ENCODE results near the gene HOXC9. TPM values are rescaled to one million over a fixed set of nuclear protein-coding genes. Genes with fewer than 3 reads are reported as not detected.

The HOXC9 gene
- total and polyA plus RNA-seq, 2 of the 8 experiments (the other 6 are each of a cell fraction or from before 2014, with no cell fraction given): not detected

DNA sequence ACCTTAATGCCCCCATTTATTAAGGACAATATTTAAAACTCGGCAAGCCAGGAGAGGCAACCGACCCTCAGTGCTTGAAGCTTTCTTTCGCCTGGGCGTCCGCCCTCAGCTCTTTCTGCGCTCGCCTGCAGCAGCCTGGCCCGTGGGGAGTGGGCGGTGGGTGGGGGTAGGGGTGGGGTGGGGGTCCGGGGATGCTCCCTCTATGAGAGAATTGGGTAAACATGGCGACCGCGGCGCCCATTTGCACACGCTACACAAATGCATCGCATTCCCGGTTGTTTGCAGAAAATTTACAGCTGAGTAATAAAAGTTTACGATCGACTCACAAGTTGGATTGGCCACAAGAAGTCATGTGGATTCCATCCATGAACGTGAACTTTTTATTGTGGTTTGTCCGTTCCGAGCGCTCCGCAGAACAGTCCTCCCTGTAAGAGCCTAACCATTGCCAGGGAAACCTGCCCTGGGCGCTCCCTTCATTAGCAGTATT lies 16.6 kb downstream of the HOXC9 start:
- Histone ChIP-seq H4K8ac (ENCODE audit: extremely low read depth, insufficient read depth, low read length) (no peak overlapping the region), H3K79me1 (ENCODE audit: low read depth, low read length) (no peaks in the 10 kb centered on the region), H3K56ac (replicated peaks; ENCODE audit: insufficient read length, low read depth, low read length) (no peak overlapping the region), H2AK5ac (ENCODE audit: low read depth, low read length) (no peak overlapping the region), H2BK20ac (ENCODE audit: low read length) (no peak overlapping the region), H3K4ac (replicated peaks; ENCODE audit: insufficient read length, low read depth, low read length) (no peak overlapping the region), H4K5ac (ENCODE audit: insufficient read length, low read depth, low read length) (no peak overlapping the region), H3K14ac (ENCODE audit: insufficient read length) (no peak overlapping the region), H4K91ac (replicated peaks; ENCODE audit: insufficient read length, low read length) (no peak overlapping the region), H4K20me1 (replicated peaks in 1 of 2; ENCODE audit: control insufficient read depth in 1 of 2, insufficient read depth in 2 of 2, low read length in 2 of 2) (peaks cover 4 to 40% of the 10 kb centered on the region in 2 experiments), H3K18ac (ENCODE audit: extremely low read depth, low read length) (no peak overlapping the region; the same call in 1 of the 2 replicates), H2BK5ac (ENCODE audit: low read depth, low read length) (no peak overlapping the region), H2BK15ac (ENCODE audit: low read length) (no peak overlapping the region; the same call in 1 of the 2 replicates), H2AFZ (ENCODE audit: low read length) (no peak overlapping the region), H3K23ac (ENCODE audit: insufficient read length) (no peak overlapping the region), H3K4me3 (ENCODE audit: extremely low read depth in 1 of 4, insufficient read depth in 2 of 4, low read depth in 3 of 4, low read length in 4 of 4) (no peak overlapping the region), H3K79me2 (ENCODE audit: control insufficient read depth in 1 of 2, insufficient read depth in 2 of 2, low read length in 2 of 2) (no peaks in the 10 kb centered on the region), H3K9me3 (ENCODE audit: insufficient read depth in 2 of 2, low read depth in 1 of 2, low read length in 1 of 2) (no peaks in the 10 kb centered on the region), H3K9ac (replicated peaks in 1 of 4; ENCODE audit: extremely low read depth in 1 of 4, low read depth in 3 of 4, low read length in 3 of 4) (no peak overlapping the region), H3K36me3 (ENCODE audit: control insufficient read depth in 2 of 4, insufficient read depth in 4 of 4, low read length in 3 of 4) (no peaks in the 10 kb centered on the region; a peak in 1 of 8 replicates), H3K27me3 (replicated peaks in 1 of 4; ENCODE audit: control insufficient read depth in 3 of 4, extremely low read depth in 1 of 4, insufficient read depth in 3 of 4, low read length in 3 of 4) (peaks cover 92 to 100% (median 99%) of the 10 kb centered on the region in 4 experiments), H3K4me1 (replicated peaks in 1 of 4; ENCODE audit: control insufficient read depth in 3 of 4, insufficient read depth in 4 of 4, low read length in 3 of 4) (peaks cover 0 to 12% (median 4%) of the 10 kb centered on the region in 4 experiments; a peak in 6 of 7 replicates), H2BK12ac (ENCODE audit: low read depth, low read length) (no peak overlapping the region), H3K23me2 (ENCODE audit: low read depth, low read length) (peaks cover 3% of the 10 kb centered on the region; the same call in 1 of the 2 replicates), H2BK120ac (replicated peaks; ENCODE audit: low read depth, low read length) (no peak overlapping the region), H3K4me2 (ENCODE audit: insufficient read depth in 1 of 2, low read depth in 2 of 2, low read length in 2 of 2) (peak overlapping the region in 1 of 2 experiments; percentile 28; a peak in 2 of 4 replicates), H3K27ac (ENCODE audit: low read depth, low read length) (no peak overlapping the region)
- WGBS, 2 experiments (ENCODE audit: extremely low coverage in 1 of 2, insufficient coverage in 1 of 2, insufficient read length in 1 of 2, insufficient replicate concordance in 2 of 2, low coverage in 1 of 2, low lambda C conversion rate in 2 of 2, missing lambda C conversion rate in 1 of 2): 8% methylated on average over 24 of the region's 25 CpGs; no CpG with 5 or more reads in 1 of the 2 experiments
- no peak for FAIRE-seq
- TF ChIP-seq RNF2 (IDR thresholded peaks at IDR 0.05; ENCODE audit: borderline replicate concordance, low read depth, low read length, missing control alignments, poor library complexity, severe bottlenecking) (no peak), CHD1 (IDR thresholded peaks at IDR 0.05; ENCODE audit: low read depth, low read length) (no peak)
- ChIA-PET POLR2A (ENCODE audit: partially characterized antibody) (interaction anchor here (0.7 kb wide), 1 partner anchor 217 kb away, joined by 3 read pairs; no protein-coding TSS in a partner anchor), CTCF (ENCODE audit: partially characterized antibody) (interaction anchor here (0.7 to 3.8 kb wide), 11 partner anchors 8 to 192 kb away, joined by 3 to 50 read pairs (median 6); partner anchors contain the start of genes HOXC5, HOXC8 and HOXC9)
- DNase-seq (ENCODE audit: low read depth in 1 of 2, low spot score in 2 of 2): no peak
